Right lobe of liver (tissue), 6 donors: ENCODE results near the gene LSM10. TPM values are rescaled to one million over a fixed set of nuclear protein-coding genes. Genes with fewer than 3 reads are reported as not detected.

Source experiments
- ATAC-seq, 4 donors: fragments of 200-7000 bp; cut with Tn5 transposase; one replicate each; pipeline ENCODE4 v1.9.1; 2020; ENCODE audit warnings: mild to moderate bottlenecking in 4 of 4, moderate library complexity in 4 of 4
- DNase-seq, 3 donors: peaks; one replicate each; pipeline ENCODE4 v3.0.0-alpha.2; 2020
- H3K27ac ChIP-seq, 3 donors: fragments of 200-600 bp; one replicate each; pipeline ENCODE4 v1.8.0; 2022
- H3K27me3 ChIP-seq, 2 donors: fragments of 200-600 bp; one replicate each; pipeline ENCODE4 v1.8.0; 2022
- H3K36me3 ChIP-seq, 4 donors: fragments of 200-600 bp; sonication (generic) in 1 of 4; one replicate each; pipeline versions ENCODE4 v1.5.1 to v1.8.0; 2017 to 2022; ENCODE audit warnings: control low read depth in 1 of 4
- H3K4me1 ChIP-seq, 4 donors: fragments of 200-600 bp; sonication (generic) in 1 of 4; one replicate each; pipeline versions ENCODE4 v1.5.1 to v1.8.0; 2017 to 2022; ENCODE audit warnings: control low read depth in 1 of 4
- H3K4me3 ChIP-seq, 3 donors: fragments of 200-600 bp; one replicate each; pipeline ENCODE4 v1.8.0; 2022
- H3K9me3 ChIP-seq, 4 donors: fragments of 200-600 bp; sonication (generic) in 1 of 4; one replicate each; pipeline versions ENCODE4 v1.5.1 to v1.8.0; 2017 to 2022; ENCODE audit warnings: control low read depth in 1 of 4
- POLR2A ChIP-seq: fragments of 450-650 bp; IDR thresholded peaks from one replicate; pipeline ENCODE4 v1.6.1; 2017; ENCODE audit warnings: antibody characterized with exemption, mild to moderate bottlenecking
- WGBS: methylation state at CpG from one replicate; pipeline ENCODE4 v1.1.6; 2018; ENCODE audit warnings: low coverage, low lambda C conversion rate; ENCODE audit not compliant: insufficient coverage; ENCODE audit errors: missing lambda C conversion rate; 5-methylcytosine and 5-hydroxymethylcytosine counted together
- intact Hi-C, 2 donors: fragments of 100-400 bp; cut with DNase I; formaldehyde crosslinking; loops; one replicate each; pipeline versions ENCODE4 v1.11.2 to v1.14.1; 2022
- total RNA-seq, 6 experiments: library from RNA; depleted of rRNA in 2 of 6; stranded (reverse); fragments of >200 nt in 2 of 6; fragmentation: NEBNext Ultra II Directional in 3 of 6; extraction: Animal tissue kit (Norgen Biotek cat#: 25700) in 3 of 6; gene quantifications; one replicate each; pipeline versions ENCODE4 v1.1.0 to v1.2.4, GENCODE V29; 2016 to 2023
- TF ChIP-seq, protein P1 (sequence below), 4 donors: fragments of 200-600 bp in 3 of 4; fragments of 450-650 bp in 1 of 4; IDR thresholded peaks; one replicate each; pipeline versions ENCODE4 v1.5.1 to v1.8.0; 2016 to 2022; ENCODE audit warnings: antibody characterized with exemption in 4 of 4, mild to moderate bottlenecking in 2 of 4
- donor health status: DM: no; HTN: yes; CAD: no.
- donor health status: DM: no; HTN: no; CAD: no.
- donor health status: DM: no; HTN: no; CAD: no.
- donor health status: DM: no; HTN: yes; CAD: no.
- donor health status: DM: no; HTN: yes; CAD: no.

The LSM10 gene
- total RNA-seq, 6 experiments from 2014 or later = 15.2 to 42.0 (median 22.3) TPM

DNA sequence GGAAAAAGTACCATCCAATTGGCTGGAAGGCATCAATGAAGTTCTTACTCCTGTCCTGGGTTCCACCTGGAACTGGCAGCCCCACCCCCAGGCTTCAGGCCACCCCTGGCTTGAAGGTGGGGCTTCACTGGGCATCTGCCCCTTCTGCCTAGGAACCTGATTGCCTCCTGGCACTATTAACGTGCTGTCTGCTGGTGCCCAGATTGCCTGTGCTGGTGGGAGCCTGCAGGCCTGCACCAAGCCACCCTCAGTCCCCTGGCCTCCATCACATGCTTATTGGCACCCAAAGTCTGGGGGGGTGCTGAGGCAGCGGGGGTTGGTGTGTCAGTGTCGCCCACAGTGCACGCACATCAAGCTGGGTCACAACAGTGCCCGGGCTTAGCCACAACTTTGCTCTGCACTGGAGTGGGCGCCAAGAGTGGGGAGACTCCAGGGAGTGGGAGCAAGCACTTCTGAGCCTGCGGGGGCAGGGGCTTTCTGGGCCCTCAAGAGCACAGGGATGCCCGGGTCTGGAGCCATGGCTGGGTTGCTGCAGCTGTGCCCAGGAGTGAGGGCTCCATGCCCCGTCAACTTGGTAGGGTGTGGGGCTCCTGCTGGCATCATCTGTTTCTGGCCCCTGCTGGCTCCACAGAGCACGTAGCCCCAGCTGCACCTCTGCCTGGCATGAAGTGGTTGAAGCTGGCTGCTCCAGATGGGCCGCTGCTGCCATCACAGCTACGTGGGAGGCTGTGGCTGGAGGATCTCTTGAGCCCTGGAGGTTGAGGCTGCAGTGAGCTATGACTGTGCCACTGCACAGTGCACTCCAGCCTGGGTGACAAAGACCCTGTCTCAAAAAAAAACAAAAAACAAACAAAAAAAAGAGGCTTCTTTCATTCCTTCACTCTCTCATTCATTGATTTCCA, 4.1 kb upstream of the LSM10 start:
- Histone ChIP-seq H3K36me3 (no peaks in the 10 kb centered on the region), H3K9me3 (no peaks in the 10 kb centered on the region), H3K4me3 (peak overlapping the region in 2 of 3 donors; percentile 19 to 20), H3K27ac (peak overlapping the region in 1 of 3 donors; percentile 54), H3K4me1 (peaks cover 0 to 4% (median 0%) of the 10 kb centered on the region in 4 donors), H3K27me3 (no peaks in the 10 kb centered on the region)
- ATAC-seq (no peak), DNase-seq (no peak)
- TF ChIP-seq, protein P1, sequence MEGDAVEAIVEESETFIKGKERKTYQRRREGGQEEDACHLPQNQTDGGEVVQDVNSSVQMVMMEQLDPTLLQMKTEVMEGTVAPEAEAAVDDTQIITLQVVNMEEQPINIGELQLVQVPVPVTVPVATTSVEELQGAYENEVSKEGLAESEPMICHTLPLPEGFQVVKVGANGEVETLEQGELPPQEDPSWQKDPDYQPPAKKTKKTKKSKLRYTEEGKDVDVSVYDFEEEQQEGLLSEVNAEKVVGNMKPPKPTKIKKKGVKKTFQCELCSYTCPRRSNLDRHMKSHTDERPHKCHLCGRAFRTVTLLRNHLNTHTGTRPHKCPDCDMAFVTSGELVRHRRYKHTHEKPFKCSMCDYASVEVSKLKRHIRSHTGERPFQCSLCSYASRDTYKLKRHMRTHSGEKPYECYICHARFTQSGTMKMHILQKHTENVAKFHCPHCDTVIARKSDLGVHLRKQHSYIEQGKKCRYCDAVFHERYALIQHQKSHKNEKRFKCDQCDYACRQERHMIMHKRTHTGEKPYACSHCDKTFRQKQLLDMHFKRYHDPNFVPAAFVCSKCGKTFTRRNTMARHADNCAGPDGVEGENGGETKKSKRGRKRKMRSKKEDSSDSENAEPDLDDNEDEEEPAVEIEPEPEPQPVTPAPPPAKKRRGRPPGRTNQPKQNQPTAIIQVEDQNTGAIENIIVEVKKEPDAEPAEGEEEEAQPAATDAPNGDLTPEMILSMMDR (IDR thresholded peaks at IDR 0.05) = no peak
- TF ChIP-seq POLR2A = no peak
- 80% methylated on average over 1 of the region's 12 CpGs for WGBS
- intact Hi-C loops = no loop called here

DNA sequence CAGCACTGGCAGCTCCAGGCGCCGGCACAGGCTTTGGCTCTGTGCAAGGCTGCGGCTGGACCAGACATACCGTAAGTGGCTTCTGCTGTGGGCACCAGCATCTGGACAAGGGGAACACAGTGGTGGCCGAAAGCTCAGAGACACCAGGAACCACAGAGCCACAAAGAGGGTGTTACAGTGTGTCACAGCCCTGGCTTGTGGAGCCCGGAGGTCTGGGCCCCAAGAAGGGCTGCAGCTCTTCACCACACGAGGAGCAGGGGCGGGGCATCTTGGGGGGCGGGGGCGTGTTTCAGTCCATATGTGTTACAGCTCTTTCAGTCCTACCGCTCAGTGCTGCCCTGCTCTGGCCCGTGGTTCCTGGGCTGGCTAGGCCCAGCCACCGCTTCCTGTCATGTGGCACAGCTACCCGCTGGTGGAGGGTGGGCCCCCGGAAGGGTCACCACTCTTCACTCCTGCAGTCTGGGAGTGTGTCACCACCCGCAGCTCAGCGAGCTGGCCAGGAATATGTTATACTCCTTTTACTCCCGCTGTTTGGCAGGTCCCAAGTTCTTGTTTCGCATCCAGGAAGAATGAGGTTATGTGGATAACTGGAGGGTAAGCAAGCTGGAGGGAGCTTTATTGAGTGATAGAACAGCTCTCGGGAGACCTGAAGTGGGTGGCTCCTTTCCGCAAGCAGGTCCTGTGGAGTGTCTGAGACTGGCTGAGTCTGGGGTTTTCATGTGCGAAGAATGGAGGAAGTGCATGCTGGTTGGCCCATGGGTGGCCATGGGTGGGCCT, 3.3 kb upstream of the LSM10 start:
- H3K27me3 ChIP-seq = no peaks in the 10 kb centered on the region
- TF ChIP-seq POLR2A = peak; percentile 52
- TF ChIP-seq, protein P1 (IDR thresholded peaks at IDR 0.05) = no peak
- no peaks in the 10 kb centered on the region for H3K36me3 ChIP-seq
- WGBS = 69% methylated on average over 5 of the region's 22 CpGs
- peak overlapping the region in 2 of 3 donors; percentile 24 to 54 for H3K27ac ChIP-seq
- peak; percentile 75 to 81 (median 81) for DNase-seq
- H3K4me3 ChIP-seq = peak overlapping the region in 2 of 3 donors; percentile 19 to 20
- intact Hi-C loops = no loop called here
- peak; percentile 58 to 72 (median 64) for ATAC-seq
- H3K9me3 ChIP-seq = no peaks in the 10 kb centered on the region
- H3K4me1 ChIP-seq = peaks cover 0 to 11% (median 0%) of the 10 kb centered on the region in 4 donors

DNA sequence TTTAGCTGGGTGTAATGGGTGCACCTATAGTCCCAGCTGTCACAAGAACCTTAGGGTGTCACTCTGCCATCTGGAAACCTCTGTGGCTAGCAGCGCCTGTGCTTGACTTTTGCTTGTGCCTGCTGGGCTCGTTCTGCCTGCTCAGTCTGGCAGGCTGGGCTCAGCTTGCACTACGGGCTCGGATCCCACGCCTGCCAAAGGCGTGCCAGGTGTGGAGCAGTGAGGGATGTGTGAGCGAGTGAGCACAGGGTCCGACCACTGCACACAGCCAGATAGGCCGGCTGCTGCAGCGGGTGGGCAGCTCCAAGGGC, 2.8 kb upstream of the LSM10 start:
- H3K4me3 ChIP-seq = no peak overlapping the region
- TF ChIP-seq, protein P1 (IDR thresholded peaks at IDR 0.05) = no peak
- TF ChIP-seq POLR2A = no peak
- no CpG with 5 or more reads among the region's 10 CpGs for WGBS
- no peaks in the 10 kb centered on the region for H3K27me3 ChIP-seq
- peak overlapping the region in 1 of 3 donors; percentile 54 for H3K27ac ChIP-seq
- no peaks in the 10 kb centered on the region for H3K9me3 ChIP-seq
- H3K4me1 ChIP-seq = peaks cover 0 to 11% (median 0%) of the 10 kb centered on the region in 4 donors
- no peak for DNase-seq
- intact Hi-C loops = no loop called here
- no peaks in the 10 kb centered on the region for H3K36me3 ChIP-seq
- ATAC-seq = no peak

DNA sequence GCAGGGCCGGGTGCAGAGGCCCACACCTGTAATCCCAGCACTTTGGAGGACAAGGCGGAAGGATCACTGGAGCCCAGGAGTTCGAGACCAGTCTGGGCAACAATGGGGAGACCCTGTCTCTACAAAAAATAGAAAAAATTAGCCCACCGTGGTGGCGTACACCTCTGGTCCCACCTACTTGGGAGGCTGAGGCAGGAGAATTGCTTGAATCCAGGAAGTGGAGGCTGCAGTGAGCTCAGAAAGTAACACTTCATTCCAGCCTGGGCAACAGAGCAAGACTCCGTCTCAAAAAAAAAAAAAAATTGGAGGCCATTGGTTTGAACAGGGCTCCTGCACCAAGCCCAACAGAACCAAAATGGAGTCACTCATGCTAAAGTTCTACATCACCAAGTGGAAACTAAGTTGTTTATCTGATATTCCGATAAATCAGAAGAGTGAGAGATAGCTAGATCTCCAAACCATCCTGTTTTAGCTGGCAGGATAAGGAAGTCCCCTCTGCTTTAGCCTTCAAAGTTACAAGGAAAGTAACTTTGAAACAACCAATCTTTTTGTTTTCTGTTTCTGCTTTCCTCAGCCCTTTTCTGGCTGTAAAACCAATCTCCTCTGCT, 766 bp upstream of the LSM10 start:
- Histone ChIP-seq H3K36me3 (peaks cover 0 to 6% (median 1%) of the 10 kb centered on the region in 4 donors), H3K9me3 (no peaks in the 10 kb centered on the region), H3K27ac (peak overlapping the region in 2 of 3 donors; percentile 90 to 92), H3K4me3 (peak overlapping the region in 1 of 3 donors; percentile 84), H3K4me1 (peaks cover 0 to 11% (median 0%) of the 10 kb centered on the region in 4 donors), H3K27me3 (no peaks in the 10 kb centered on the region)
- DNase-seq (no peak), ATAC-seq (no peak)
- TF ChIP-seq, protein P1 (IDR thresholded peaks at IDR 0.05) = no peak
- intact Hi-C loops = no loop called here
- 71% methylated on average over 4 of the region's 7 CpGs for WGBS
